Sciatic nerve (tissue), 2 donors: ENCODE data around the gene NAGLU. TPM values are rescaled to one million over a fixed set of nuclear protein-coding genes. Genes with fewer than 3 reads are reported as not detected.
"Not testable (repeated sequence)": the region's sequence is repeated elsewhere in the genome, so short reads cannot be mapped to it uniquely, and the experiment has no call there.

Experiments
- ATAC-seq: fragments of 200-7000 bp; cut with Tn5 transposase; one replicate; pipeline ENCODE4 v1.9.1; 2020; ENCODE audit warnings: mild to moderate bottlenecking, moderate library complexity
- DNase-seq: peaks from one replicate; pipeline ENCODE4 v3.0.0-alpha.2; 2020; ENCODE audit warnings: low spot score
- intact Hi-C: fragments of 100-400 bp; cut with DNase I; formaldehyde crosslinking; loops from one replicate; pipeline ENCODE4 v1.14.2; 2022
- total RNA-seq: library from RNA; stranded (reverse); fragmentation: NEBNext Ultra II Directional; extraction: Animal tissue kit (Norgen Biotek cat#: 25700); gene quantifications from one replicate; pipeline ENCODE4 v1.2.1, GENCODE V29; 2021
- donor health status: DM: no; HTN: no; CAD: no.
- donor health status: DM: no; HTN: no; CAD: no.

Gene NAGLU
- total RNA-seq, 1 donor from 2014 or later = 28.8 TPM

GRCh38 chr17:42538482-42538881, 2.4 kb downstream of the NAGLU start:
- intact Hi-C loops = no loop called here

GRCh38 chr17:42540558-42540957, 4.5 kb downstream of the NAGLU start:
- ATAC-seq, DNase-seq, intact Hi-C loops: not testable (repeated sequence)

More at GRCh38 chr17:42538482-42538881, 2.4 kb downstream of the NAGLU start:
- ATAC-seq (no peak), DNase-seq (peak; percentile 58)

GRCh38 chr17:42541041-42541833, 5.2 kb downstream of the NAGLU start:
- DNase-seq (no peak), ATAC-seq (no peak)
- intact Hi-C loops = no loop called here

GRCh38 chr17:42543190-42544079, 7.4 kb downstream of the NAGLU start:
- intact Hi-C loops = no loop called here
- DNase-seq (no peak), ATAC-seq (no peak)

GRCh38 chr17:42544874-42545283, 8.8 kb downstream of the NAGLU start:
- intact Hi-C loops = no loop called here
- no peak for ATAC-seq
- DNase-seq = no peak

- ATAC-seq, intact Hi-C loops, DNase-seq: not testable (repeated sequence)
These were observed 9.9 kb downstream of the NAGLU start for GRCh38 chr17:42545755-42546505.

GRCh38 chr17:42547001-42547461, 11.0 kb downstream of the NAGLU start:
- no peak for DNase-seq
- intact Hi-C loops = no loop called here
- no peak for ATAC-seq

- no peak for ATAC-seq
- no peak for DNase-seq
- intact Hi-C loops = no loop called here
These were observed 11.6 kb downstream of the NAGLU start for GRCh38 chr17:42547698-42548069.

- intact Hi-C loops = no loop called here
- DNase-seq (no peak), ATAC-seq (peak; percentile 24)
These were observed 12.2 kb downstream of the NAGLU start for GRCh38 chr17:42548070-42548837.

- DNase-seq (no peak), ATAC-seq (no peak)
- intact Hi-C loops = no loop called here
These were observed 13.1 kb downstream of the NAGLU start for GRCh38 chr17:42548993-42549755.

GRCh38 chr17:42552736-42553135, 16.7 kb downstream of the NAGLU start, which contains the start of gene HSD17B1:
TSS of gene HSD17B1 (plus strand) at chr17:42552923. CDS start at chr17:42552934, 11 bp downstream.
- DNase-seq, intact Hi-C loops, ATAC-seq: not testable (repeated sequence)

- ATAC-seq = peak; percentile 5
- intact Hi-C loops = no loop called here
- DNase-seq = no peak
These were observed 17.2 kb downstream of the NAGLU start for GRCh38 chr17:42553161-42553818.

- intact Hi-C loops = no loop called here
- DNase-seq (no peak), ATAC-seq (peak; percentile 2)
These were observed 17.8 kb downstream of the NAGLU start for GRCh38 chr17:42553866-42554249.

GRCh38 chr17:42554250-42555121, 18.4 kb downstream of the NAGLU start:
- intact Hi-C loops = no loop called here
- peak; percentile 95 for ATAC-seq
- DNase-seq = peak; percentile 92

GRCh38 chr17:42555122-42555622, 19.1 kb downstream of the NAGLU start:
- no peak for DNase-seq

More at GRCh38 chr17:42555122-42555622, 19.1 kb downstream of the NAGLU start:
- intact Hi-C loops = no loop called here
- no peak for ATAC-seq
